NK-92 treated with Interleukin-12 subunit alpha and Interleukin-12 subunit beta, amount 100 ng/mL, for 24 hours (cell line): Measurements from ENCODE around the gene IPPK.

Experiments
- DNase-seq: peaks from one replicate; lab custom pipeline; 2025; lab: John Stamatoyannopoulos, UW

IPPK gene

DNA sequence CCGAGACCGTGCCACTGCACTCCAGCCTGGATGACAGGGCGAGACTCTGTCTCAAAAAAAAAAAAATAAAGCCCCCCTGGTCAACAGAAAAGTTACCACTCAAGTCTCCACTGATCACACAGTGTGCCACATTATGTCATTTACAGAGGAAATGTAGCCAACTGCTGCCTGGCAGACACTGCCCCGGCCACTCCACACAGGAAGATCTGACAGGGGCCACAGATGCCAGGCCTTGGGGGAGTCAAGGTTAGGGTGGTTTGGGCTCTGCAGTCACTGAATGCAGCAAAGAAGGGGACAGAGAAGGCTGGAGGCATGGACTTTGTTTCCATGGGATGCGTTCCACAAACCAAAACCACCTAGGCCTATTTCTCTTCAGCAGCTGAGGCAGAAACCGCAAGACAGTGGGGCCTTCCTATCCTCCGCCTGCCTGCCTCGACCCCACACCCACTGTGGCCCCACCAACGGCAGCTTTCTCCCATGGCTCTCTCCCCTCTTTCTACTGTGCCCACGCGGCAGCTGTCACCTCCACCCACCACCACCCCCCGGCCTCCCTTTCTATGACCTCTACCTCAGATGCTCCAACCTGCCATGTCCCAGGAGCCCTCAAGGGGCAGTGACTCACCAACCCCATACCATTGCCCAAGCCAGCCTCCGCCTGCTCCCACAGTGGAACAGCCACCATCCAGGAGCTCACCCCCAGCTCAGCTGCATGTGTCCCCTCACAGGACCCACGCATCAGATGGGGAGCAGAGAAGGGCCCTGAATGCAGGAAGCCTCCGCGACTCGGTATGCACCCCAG is 12.4 kb downstream of the IPPK start:
- DNase-seq = no peak

DNA sequence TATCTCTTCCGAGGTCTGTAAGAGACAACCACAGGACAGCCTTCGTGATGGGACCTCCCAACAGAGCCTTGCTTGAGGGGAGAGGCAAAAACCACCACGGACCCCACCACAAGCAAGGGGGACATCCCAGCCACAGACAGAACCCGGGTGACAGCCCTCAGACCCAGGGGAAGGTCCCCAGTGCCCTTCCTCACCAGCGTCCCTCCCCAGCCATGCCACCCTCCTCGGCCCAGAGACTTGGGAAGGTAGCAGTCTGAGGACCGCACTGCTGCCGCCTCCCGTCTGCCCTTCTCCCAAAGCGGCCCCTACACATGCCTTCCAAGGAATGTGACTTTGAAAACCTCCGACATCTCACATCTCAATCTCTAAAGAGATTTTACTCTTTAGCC is 13.4 kb downstream of the IPPK start:
- no peak for DNase-seq

DNA sequence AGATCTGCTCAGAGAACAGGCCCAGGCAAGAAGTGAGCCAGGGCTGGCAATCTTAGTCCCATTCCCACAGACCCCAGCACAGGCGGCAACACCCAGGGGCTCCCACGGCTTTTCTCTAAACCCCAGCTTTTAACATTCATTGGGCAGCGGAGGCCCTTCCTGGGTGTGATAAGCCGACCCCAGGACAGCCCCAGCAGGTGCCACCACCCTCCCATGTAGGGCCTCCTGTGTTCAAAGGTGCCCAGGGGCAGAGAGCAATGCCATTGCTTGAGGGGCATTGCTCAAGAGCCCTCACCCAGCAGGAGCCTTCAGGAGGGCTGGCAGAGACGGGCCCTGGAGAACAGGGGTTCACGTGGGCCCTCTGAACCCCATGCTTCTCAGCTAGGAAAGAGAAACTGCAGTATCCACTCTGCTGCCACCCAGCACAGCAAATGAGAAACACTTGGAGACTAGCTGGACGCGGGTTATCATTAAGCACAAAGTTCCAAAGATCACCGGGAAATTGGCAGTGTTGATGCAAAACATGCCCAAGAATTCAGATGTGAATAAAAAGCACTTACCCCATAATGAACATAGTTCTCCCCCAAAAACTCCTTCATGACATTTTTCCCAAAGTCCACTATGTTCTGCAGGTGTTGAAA is 13.9 kb downstream of the IPPK start:
- no peak for DNase-seq

DNA sequence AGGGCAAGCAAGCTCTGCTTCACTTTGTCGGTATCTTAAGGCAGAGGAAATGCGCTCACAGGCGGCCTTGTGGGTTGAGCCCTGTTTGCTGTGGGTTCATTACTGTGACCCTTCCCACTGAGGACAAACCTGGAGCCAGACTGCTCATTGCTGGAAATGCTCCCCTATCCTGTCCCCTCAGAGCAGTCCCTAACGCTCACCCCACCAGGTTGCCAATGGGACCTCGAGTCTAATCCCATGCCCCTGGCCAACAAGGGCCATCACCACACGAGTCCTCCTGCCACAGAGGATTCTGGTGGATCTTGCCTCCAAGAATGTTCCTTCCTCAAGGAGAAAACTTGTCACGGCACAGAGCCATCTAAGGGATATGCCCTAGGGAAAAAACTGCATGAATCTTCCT is 14.6 kb downstream of the IPPK start:
- no peak for DNase-seq

DNA sequence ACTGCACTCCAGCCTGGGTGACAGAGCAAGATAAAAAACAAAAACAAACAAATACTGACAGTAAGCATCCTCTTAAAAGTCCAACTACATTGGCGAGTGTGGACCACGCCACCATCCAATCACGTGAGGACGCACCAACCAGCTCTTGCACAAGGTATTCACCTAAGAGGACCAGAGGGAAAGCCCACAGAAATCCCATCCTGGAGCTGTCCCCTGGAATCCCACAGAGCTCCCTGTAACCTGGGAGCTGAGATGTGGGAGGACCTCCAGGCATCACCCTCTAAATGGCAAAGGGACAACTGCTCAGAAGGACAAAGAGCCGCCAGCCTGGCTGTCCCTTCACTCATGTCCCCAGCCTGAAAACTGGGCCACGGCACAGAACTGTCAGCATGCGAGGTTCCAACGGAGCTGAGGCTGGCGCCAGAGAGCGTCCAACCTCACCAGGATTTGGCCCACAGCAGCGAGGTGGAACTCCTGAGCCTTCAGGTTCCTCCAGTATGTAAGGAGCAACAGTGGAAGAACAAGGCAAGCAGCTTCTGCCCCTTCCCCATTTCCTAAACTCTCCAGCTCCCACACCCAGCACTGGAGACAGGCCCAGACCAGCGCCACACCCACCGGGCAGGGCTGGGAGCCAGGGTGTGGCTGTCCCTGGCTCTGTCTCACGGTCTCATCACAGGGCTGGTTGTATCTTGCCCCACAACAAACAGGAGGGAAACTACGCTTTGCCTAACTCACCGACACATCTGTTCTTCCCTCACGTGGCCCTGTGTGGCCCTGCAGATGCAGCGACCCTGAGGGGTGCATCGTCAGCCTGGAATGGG is 15.2 kb downstream of the IPPK start:
- no peak for DNase-seq

DNA sequence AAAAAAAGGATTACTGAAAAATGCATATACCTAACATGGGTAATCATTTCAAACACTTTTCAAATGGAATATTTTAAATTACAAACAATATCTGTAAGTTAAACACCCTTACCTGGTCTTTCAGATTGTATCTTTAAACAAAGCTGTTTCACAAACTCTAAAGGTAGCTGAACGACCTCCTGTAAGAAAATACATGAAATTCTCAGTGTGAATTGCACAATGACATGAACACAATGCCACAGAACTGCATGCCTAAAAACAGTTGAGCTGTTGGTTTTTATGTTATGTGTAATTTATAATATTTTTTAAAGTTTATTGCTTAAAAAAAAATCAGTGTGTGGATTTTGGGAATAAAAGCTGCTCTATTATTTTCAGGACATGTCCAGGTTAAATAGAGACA is 17.5 kb downstream of the IPPK start:
- no peak for DNase-seq

DNA sequence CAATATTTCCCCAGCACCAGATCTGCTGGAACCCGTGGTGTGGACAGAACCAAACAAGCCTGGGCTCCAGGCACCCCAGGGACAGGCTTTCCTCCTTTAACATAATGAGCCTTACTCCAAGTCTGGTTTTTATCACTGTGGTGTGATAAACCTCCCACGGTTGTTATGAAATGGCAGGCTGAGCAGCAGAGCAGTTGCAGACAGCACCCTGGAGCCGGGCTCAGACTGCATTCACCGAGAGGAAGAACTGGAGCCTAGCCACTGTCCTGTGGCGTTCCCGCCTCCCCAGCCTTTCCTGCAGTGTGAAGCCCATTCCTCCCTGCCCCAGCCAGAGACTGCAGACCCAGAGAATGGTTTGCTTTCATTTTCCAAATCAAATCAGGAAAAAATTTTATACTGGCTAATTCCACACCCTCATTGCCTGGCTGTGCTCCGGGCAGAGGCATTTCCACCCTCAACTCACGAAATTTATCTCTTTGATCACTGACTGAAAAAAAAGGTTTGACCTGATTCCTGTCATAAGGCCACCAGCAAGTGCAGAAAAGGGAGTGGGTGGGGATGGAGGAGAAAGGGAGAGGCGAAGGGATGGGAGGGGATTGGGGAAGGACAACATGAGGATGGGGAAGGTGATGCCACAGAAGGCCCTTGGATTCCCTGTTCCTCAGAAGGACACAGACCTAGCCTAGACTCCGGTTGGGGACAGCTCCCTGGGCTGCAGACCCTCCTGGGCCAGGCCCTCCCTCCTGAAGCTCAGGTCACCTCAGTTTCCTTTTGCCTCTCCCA is 18.9 kb downstream of the IPPK start:
- DNase-seq = no peak

DNA sequence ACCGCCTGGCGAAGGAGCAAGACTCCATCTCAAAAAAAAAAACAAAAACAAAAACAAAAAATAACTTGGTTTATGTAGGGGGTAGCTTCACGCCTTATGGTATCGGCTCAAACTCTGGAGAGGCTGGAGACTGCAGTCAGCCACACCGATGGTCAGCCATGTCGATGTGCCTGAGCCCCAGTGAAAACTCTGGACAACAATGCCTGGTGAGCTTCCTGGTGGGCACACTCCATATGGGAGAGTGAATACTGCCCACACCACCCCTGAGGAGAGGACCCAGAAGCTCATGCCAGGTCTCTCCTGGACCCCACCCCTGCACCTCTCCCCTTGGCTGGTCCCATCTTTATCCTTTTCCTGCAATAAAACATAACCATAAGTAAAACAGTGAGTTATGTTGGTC is 19.6 kb downstream of the IPPK start:
- DNase-seq = no peak

DNA sequence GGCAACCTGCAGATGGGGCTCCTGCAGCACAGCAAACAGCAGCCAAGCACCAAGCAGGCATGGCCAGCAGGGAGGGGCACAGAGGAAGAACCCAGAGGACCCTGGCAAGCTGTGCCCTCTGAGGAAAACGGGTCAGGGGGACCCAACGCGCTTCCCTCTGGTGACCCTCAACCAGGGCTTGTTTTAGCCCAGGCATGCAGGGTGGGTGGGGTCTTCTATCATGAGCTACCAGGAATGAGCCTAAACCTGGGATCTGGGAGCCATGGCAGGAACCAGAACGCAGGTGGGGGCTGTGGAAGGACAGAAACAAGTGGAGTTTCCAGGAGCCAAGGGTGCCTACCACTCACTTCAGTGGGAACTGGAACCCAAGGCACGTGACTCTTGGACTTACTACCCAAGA is 20.9 kb downstream of the IPPK start:
- no peak for DNase-seq

DNA sequence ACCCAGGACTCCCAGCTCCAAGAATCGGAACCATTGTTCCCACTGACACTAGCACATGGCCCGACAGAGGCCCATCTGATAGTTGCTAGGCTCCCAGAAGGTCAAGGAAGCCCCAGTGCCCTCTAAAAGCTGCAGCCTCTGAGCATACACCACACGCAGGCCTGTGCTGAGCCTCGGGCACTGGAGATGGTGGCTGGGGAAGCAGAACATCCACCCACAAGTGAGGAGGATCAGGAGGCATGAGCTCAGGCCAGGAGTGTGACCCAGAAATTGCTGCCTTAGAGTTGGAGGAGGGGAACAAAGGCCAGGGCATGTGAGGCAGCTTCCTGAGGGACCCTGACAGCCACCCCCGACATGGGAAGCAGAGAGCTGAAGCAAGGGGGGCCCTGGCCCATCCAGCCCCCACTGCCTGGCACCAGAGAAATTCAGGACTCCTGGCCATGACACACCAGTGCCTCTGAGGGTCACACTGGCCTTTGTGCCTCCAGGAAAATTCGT is 21.4 kb downstream of the IPPK start:
- no peak for DNase-seq

DNA sequence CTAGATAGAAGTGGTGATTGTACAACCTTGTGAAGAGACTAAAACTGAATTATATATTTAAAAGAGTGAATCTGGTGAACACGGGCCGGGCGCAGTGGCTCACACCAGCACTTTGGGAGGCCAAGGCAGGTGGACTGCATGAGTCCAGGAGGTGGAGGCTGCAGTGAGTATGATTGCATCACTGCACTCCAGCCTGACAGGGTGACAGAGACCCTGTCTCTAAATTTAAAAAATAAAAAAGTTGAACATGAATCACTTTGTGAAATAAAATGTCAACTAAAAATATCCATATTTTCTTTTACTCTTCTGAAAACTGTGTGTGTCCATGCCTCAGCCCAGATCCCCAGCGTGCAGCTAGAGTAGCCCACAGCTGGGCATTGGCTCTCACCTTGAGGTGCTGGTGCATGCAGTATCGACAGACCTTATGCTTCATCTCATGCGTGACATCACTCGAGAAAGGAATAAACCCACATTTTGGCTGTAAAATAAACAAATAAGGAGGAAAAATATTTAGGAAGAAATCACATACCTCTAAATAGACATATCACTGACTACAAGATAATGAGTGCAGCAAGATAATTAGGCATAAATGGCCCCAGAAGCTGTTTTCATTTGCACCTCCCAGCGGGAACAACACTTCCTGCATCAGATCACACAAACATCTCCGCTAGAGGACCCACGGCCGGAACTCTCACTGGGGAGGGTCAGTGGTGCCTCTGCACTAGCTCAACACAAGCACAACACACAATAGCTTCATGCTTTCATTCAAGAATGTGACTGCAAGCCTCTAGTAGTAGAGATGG is 22.1 kb downstream of the IPPK start:
- no peak for DNase-seq

DNA sequence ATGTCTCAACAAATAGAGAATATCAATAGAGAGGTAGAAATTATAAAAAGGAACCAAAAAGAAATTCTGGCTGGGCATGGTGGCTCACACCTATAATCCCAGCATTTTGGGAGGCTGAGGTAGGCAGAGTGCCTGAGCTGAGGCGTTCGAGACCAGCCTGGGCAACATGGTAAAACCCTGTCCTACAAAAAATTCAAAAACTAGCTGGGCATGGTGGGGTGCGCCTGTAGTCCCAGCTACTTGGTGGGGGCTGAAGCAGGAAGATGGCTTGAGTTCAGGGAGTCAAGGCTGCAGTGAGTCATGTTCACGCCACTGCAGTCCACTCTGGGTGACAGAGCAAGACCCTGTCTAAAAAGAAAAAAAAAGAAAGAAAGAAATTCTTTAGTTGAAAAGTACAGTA is 24.9 kb downstream of the IPPK start:
- no peak for DNase-seq

DNA sequence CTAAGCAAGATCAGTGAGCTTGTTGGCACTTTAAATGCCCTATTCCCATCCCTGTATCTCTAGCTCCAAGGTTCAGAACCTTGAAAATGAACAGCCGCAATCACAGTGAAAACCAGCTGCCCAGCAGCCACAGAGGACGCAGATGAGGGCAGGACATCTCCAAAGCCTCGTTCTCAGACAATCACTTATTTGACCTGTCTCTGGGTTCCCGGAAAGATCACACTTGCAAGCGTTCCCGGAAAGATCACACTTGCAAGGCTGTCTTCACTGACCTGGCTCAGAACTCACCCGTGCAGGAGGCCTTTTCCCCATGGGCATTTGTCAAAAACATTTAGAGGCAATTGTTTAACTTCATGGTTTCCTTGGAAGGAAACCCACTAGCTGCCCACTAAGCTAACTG is 25.7 kb downstream of the IPPK start:
- DNase-seq = no peak

DNA sequence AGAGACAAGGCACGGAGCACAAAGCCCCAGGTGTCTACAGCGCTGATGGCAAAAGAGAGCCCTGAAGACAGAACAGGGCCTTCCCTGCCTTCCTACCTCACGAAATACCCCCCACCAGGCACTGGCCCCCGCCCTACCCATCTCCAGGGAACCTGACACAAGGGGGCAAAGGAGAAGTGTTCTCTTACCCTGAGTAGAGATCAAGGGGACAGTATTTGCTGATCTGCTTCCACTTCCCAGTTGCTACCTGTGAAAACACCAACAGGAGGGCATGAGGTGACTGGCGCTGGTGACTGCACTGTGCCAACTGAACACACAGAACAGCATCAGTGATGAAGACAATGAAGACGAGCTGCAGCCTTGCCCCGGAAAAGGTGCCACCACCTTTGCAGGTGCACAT is 27.4 kb downstream of the IPPK start:
- DNase-seq = no peak

DNA sequence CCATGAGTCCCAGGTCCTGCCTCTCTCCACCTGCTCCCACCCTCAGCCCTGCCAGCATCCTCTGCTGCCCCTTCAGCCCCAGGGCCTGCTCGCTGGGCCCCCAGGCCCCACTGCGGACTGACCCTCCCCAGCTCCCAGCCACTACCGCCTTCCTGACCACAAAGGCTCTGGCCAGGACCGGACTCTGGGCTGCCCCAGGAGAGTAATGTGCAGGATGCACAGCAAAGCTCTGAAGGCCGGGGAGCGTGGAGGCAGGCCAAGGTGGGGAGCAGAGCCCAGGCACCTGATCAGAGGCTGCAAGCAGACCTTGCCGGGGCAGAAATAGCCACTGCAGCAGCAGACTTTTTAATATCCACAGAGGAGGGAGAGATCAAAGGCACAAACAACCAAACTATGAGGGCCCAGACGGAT is 27.9 kb downstream of the IPPK start:
- DNase-seq = no peak

DNA sequence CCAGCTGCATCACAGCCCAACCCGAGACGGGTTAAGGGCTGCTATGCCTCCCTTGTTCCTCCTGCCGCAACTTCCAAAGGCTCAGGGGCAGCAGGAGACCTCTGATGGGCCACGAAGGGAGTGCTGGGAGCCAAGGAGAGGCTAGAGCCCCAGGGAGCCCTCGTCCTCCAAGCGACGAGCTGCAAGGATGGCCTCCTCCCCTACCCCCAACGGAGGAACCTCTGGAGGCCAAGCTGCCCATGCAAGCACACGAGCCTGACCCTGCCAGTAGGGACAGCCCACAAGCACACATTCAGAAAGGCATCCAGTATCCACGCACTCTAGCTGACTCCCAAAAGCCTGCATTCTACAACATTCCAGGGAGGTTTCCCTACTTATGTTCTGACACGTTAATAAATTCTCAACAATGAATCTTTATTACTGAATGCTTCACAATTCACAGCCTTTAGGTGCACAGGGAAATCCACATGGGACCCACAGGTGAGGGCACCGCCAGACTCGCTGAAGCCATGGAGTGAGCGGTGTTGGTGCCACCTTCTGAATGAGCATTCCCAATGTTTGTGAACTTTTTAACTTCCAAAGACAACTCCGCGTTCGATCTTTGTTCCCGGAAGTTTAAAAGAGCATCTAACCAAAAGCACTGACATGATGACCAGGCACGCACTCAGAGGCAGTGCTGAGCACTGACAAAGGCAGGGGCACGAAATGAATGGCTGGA is 28.7 kb downstream of the IPPK start:
- DNase-seq = no peak

DNA sequence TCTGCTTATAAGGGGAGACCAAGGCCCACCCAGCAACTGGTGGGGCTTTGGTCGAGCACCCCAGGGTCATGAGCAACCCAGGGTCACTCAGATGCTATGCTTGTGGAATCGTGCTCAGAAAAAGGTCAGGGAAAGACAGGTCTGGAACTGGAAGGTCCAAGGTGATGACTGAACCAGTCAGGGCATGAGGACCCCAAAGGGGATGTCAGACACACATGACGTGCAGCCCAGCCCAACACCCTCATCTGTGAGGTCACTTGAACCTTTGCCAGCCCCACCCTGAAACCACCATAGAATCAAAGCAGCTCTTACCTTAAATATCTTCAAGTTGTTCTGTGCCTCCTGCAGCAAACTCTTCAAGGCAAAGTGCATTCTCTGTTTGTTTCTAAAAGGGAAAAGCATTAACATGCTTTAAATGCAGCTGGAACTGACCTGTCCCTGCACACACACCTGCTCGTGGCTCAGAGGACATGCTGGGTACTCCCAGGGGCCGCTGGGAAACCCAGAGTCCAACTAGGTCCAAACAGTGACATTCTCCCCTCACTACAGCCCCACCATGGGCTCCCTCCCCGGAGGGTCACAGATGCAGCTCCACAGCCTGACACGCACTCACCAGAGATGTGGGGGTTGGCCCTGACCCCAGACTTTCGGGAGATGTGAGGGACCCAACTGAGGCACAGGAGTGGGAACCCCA is 29.4 kb downstream of the IPPK start:
- no peak for DNase-seq

DNA sequence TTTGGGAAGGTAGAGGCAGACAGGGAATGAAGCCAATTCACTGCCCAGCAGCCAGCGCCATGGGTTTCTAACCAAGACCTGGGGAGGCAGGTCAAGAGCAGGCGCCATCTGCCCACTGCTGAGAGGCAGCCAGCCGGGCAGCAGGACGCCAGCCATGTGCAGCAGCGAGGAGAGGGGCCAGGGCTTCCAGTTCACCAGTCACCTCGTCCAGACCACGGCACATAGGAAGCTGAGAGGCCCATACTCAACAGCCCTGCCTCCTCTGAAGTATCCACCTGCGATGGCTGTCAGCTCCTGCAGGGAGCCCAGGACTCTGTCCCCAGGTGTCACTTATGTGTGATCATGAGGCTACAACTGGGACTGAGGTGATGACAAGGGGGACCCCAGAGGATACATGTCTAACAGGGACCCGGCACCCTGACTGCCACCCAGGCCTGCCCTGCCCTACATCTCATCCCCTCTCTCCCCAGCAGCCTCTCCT is 30.1 kb downstream of the IPPK start:
- no peak for DNase-seq

DNA sequence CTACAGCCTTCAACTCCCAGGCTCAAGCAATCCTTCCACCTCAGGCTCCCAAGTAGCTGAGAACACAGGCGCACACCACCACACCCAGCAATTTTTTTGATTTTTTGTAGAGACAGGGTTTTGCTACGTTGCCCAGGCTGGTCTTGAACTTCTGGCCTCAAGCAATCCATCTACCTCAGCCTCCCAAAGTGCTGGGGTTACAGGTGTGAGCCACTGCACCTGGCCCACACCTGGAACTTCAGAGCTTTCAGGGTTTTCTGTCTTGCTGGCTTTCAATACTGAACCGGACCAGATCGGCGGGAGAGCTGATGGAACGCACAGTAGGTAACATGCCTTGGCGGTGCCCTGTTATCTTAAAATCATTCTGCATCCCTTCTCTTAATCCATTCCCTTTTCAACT is 30.8 kb downstream of the IPPK start:
- no peak for DNase-seq

DNA sequence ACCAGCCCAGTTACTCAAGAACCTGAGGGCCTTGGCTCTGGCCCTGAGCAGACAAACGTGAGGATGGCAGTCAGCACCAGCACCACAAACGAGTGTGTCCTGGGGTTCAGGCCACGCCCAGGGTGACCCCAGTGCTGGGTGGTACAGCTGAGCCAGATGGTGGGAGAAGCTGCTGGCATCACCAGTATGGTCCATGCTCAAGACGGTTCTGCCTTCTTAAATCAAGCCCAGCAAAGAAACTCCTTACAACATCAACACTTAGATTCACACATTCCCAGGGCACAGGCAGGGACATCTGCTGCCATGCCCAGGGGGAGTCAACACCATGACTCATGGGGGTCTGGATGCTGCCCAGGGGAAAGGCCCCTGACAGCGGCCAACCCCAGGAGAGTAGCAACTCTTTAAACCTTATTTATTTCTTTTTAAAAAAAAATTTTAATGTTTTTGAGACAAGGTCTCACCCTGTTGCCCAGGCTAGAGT is 31.3 kb downstream of the IPPK start:
- no peak for DNase-seq
